HEK293 (cell line): ENCODE results near the gene SPTBN5.

Experiments used
- FEZF1 ChIP-seq: fragments of 450-650 bp; formaldehyde crosslinking; IDR thresholded peaks from 2 replicates; pipeline ENCODE4 v1.5.1; 2016; ENCODE audit warnings: missing biosample characterization, missing genetic modification characterization
- INSM2 ChIP-seq: fragments of 450-650 bp; formaldehyde crosslinking; IDR thresholded peaks from 2 replicates; pipeline ENCODE4 v1.5.1; 2016; ENCODE audit warnings: missing biosample characterization, missing genetic modification characterization
- TCF7L2 ChIP-seq: IDR thresholded peaks from 2 replicates; pipeline ENCODE4 v1.6.1; 2011; ENCODE audit warnings: low read depth, mild to moderate bottlenecking, inconsistent platforms, low read length, moderate library complexity, borderline replicate concordance
- WT1 ChIP-seq: fragments of 450-650 bp; formaldehyde crosslinking; IDR thresholded peaks from 2 replicates; pipeline ENCODE4 v1.5.1; 2016; ENCODE audit warnings: missing biosample characterization, missing genetic modification characterization
- YY2 ChIP-seq: fragments of 450-650 bp; formaldehyde crosslinking; IDR thresholded peaks from 2 replicates; pipeline ENCODE4 v1.5.1; 2016; ENCODE audit warnings: missing biosample characterization, missing genetic modification characterization
- ZBTB21 ChIP-seq: fragments of 450-650 bp; formaldehyde crosslinking; IDR thresholded peaks from 2 replicates; pipeline ENCODE4 v1.5.1; 2017; ENCODE audit warnings: missing biosample characterization, missing genetic modification characterization
- ZBTB26 ChIP-seq: fragments of 450-650 bp; formaldehyde crosslinking; optimal IDR thresholded peaks from 2 replicates; pipeline ENCODE3; 2016; ENCODE audit warnings: missing biosample characterization, mild to moderate bottlenecking, missing genetic modification characterization
- ZBTB6 ChIP-seq: fragments of 450-650 bp; formaldehyde crosslinking; IDR thresholded peaks from 2 replicates; pipeline ENCODE4 v1.5.1; 2017; ENCODE audit warnings: missing biosample characterization, missing genetic modification characterization
- ZBTB8A ChIP-seq: fragments of 450-650 bp; formaldehyde crosslinking; IDR thresholded peaks from 2 replicates; pipeline ENCODE4 v1.5.1; 2016; ENCODE audit warnings: missing biosample characterization, missing genetic modification characterization
- ZNF223 ChIP-seq: fragments of 450-650 bp; formaldehyde crosslinking; IDR thresholded peaks from 2 replicates; pipeline ENCODE4 v1.5.1; 2016; ENCODE audit warnings: missing biosample characterization, missing genetic modification characterization
- ZNF266 ChIP-seq: fragments of 450-650 bp; formaldehyde crosslinking; IDR thresholded peaks from 2 replicates; pipeline ENCODE4 v1.5.1; 2016; ENCODE audit warnings: missing biosample characterization, missing genetic modification characterization, low read depth
- ZNF600 ChIP-seq: fragments of 450-650 bp; formaldehyde crosslinking; IDR thresholded peaks from 2 replicates; pipeline ENCODE4 v1.5.1; 2016; ENCODE audit warnings: missing biosample characterization, missing genetic modification characterization
- ZNF660 ChIP-seq: fragments of 450-650 bp; IDR thresholded peaks from 2 replicates; pipeline ENCODE4 v1.5.1; 2018; ENCODE audit warnings: missing biosample characterization, mild to moderate bottlenecking, missing genetic modification characterization
- ZNF843 ChIP-seq: fragments of 450-650 bp; formaldehyde crosslinking; IDR thresholded peaks from 2 replicates; pipeline ENCODE4 v1.5.1; 2016; ENCODE audit warnings: missing biosample characterization, missing genetic modification characterization
- TF ChIP-seq, protein P1 (sequence below): fragments of 450-650 bp; formaldehyde crosslinking; IDR thresholded peaks from 2 replicates; pipeline ENCODE4 v1.5.0; 2017; ENCODE audit warnings: missing biosample characterization, missing genetic modification characterization, borderline replicate concordance
- TF ChIP-seq, protein P2 (sequence below): fragments of 450-650 bp; formaldehyde crosslinking; IDR thresholded peaks from 2 replicates; pipeline ENCODE4 v1.5.1; 2017; ENCODE audit warnings: missing biosample characterization, missing genetic modification characterization
- TF ChIP-seq, protein P3 (sequence below): fragments of 450-650 bp; formaldehyde crosslinking; IDR thresholded peaks from 2 replicates; pipeline ENCODE4 v1.5.1; 2016; ENCODE audit warnings: missing biosample characterization, missing genetic modification characterization
- TF ChIP-seq, protein P4 (sequence below): fragments of 450-650 bp; formaldehyde crosslinking; conservative IDR thresholded peaks from 2 replicates; pipeline ENCODE4 v1.5.1; 2016; ENCODE audit warnings: low read depth, missing biosample characterization, missing genetic modification characterization

The SPTBN5 gene

GRCh38 chr15:41930221-41930866 lies 36.5 kb upstream of the SPTBN5 start (continued):
- TF ChIP-seq FEZF1, result no peak
- TF ChIP-seq WT1 (tag by site-specific recombination), result no peak
- TF ChIP-seq, protein P1, sequence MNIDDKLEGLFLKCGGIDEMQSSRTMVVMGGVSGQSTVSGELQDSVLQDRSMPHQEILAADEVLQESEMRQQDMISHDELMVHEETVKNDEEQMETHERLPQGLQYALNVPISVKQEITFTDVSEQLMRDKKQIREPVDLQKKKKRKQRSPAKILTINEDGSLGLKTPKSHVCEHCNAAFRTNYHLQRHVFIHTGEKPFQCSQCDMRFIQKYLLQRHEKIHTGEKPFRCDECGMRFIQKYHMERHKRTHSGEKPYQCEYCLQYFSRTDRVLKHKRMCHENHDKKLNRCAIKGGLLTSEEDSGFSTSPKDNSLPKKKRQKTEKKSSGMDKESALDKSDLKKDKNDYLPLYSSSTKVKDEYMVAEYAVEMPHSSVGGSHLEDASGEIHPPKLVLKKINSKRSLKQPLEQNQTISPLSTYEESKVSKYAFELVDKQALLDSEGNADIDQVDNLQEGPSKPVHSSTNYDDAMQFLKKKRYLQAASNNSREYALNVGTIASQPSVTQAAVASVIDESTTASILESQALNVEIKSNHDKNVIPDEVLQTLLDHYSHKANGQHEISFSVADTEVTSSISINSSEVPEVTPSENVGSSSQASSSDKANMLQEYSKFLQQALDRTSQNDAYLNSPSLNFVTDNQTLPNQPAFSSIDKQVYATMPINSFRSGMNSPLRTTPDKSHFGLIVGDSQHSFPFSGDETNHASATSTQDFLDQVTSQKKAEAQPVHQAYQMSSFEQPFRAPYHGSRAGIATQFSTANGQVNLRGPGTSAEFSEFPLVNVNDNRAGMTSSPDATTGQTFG (tag by site-specific recombination), result no peak
- TF ChIP-seq ZBTB6 (tag by site-specific recombination), result no peak
- TF ChIP-seq ZNF600 (tag by site-specific recombination), result peak; percentile 59; the same call in 1 of the 2 replicates
- TF ChIP-seq ZNF660, result 0 out of 2 replicates have a peak, but pooled peaks have one; percentile 44
- TF ChIP-seq ZNF843, result 0 out of 2 replicates have a peak, but pooled peaks have one; percentile 40
- TF ChIP-seq, protein P2, sequence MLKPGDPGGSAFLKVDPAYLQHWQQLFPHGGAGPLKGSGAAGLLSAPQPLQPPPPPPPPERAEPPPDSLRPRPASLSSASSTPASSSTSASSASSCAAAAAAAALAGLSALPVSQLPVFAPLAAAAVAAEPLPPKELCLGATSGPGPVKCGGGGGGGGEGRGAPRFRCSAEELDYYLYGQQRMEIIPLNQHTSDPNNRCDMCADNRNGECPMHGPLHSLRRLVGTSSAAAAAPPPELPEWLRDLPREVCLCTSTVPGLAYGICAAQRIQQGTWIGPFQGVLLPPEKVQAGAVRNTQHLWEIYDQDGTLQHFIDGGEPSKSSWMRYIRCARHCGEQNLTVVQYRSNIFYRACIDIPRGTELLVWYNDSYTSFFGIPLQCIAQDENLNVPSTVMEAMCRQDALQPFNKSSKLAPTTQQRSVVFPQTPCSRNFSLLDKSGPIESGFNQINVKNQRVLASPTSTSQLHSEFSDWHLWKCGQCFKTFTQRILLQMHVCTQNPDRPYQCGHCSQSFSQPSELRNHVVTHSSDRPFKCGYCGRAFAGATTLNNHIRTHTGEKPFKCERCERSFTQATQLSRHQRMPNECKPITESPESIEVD (tag by site-specific recombination), result peak; percentile 42
- no peak for TF ChIP-seq ZBTB21 (tag by site-specific recombination)
- TF ChIP-seq ZBTB8A (tag by site-specific recombination), result no peak
- peak; percentile 86 for TF ChIP-seq INSM2 (tag by site-specific recombination)
- TF ChIP-seq TCF7L2, result no peak
- TF ChIP-seq ZBTB26 (tag by site-specific recombination), result no peak
- TF ChIP-seq ZNF266 (tag by site-specific recombination), result no peak
- TF ChIP-seq, protein P3, sequence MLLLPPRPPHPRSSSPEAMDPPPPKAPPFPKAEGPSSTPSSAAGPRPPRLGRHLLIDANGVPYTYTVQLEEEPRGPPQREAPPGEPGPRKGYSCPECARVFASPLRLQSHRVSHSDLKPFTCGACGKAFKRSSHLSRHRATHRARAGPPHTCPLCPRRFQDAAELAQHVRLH (tag by site-specific recombination), result no peak
- TF ChIP-seq, protein P4, sequence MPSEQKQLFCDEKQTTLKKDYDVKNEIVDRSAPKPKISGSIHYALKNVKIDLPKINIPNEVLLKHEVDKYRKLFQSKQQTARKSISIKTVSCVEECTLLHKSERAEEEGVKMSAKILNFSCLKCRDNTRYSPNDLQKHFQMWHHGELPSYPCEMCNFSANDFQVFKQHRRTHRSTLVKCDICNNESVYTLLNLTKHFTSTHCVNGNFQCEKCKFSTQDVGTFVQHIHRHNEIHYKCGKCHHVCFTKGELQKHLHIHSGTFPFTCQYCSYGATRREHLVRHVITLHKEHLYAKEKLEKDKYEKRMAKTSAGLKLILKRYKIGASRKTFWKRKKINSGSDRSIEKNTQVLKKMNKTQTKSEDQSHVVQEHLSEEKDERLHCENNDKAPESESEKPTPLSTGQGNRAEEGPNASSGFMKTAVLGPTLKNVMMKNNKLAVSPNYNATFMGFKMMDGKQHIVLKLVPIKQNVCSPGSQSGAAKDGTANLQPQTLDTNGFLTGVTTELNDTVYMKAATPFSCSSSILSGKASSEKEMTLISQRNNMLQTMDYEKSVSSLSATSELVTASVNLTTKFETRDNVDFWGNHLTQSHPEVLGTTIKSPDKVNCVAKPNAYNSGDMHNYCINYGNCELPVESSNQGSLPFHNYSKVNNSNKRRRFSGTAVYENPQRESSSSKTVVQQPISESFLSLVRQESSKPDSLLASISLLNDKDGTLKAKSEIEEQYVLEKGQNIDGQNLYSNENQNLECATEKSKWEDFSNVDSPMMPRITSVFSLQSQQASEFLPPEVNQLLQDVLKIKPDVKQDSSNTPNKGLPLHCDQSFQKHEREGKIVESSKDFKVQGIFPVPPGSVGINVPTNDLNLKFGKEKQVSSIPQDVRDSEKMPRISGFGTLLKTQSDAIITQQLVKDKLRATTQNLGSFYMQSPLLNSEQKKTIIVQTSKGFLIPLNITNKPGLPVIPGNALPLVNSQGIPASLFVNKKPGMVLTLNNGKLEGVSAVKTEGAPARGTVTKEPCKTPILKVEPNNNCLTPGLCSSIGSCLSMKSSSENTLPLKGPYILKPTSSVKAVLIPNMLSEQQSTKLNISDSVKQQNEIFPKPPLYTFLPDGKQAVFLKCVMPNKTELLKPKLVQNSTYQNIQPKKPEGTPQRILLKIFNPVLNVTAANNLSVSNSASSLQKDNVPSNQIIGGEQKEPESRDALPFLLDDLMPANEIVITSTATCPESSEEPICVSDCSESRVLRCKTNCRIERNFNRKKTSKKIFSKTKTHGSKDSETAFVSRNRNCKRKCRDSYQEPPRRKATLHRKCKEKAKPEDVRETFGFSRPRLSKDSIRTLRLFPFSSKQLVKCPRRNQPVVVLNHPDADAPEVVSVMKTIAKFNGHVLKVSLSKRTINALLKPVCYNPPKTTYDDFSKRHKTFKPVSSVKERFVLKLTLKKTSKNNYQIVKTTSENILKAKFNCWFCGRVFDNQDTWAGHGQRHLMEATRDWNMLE, result no peak
- no peak for TF ChIP-seq YY2 (tag by site-specific recombination)
- TF ChIP-seq ZNF223, result no peak
